Adrenal gland (tissue), 5 donors: Measurements from ENCODE around the gene SMARCC2.
"Not testable (repeated sequence)": the region's sequence is repeated elsewhere in the genome, so short reads cannot be mapped to it uniquely, and the experiment has no call there.

Experiments
- CTCF ChIP-seq, 6 experiments: fragments of 450-650 bp in 4 of 6; fragments of 200-600 bp in 2 of 6; sonication (generic) in 1 of 6; IDR thresholded peaks; 1 replicate in 5 of 6; 2 replicates in 1 of 6; pipeline versions ENCODE4 v1.5.1 to v1.8.0; 2016 to 2021; ENCODE audit warnings: antibody characterized with exemption in 6 of 6, mild to moderate bottlenecking in 2 of 6, moderate library complexity in 1 of 6
- POLR2A ChIP-seq, 2 donors: fragments of 450-650 bp; IDR thresholded peaks; one replicate each; pipeline ENCODE4 v1.6.1; 2017; ENCODE audit warnings: antibody characterized with exemption in 2 of 2, mild to moderate bottlenecking in 2 of 2, moderate library complexity in 1 of 2
- donor health status: DM: no; HTN: no; CAD: no.

- TF ChIP-seq CTCF, POLR2A (IDR thresholded peaks at IDR 0.05): not testable (repeated sequence)
These were observed 7.7 kb upstream of the SMARCC2 start for GRCh38 chr12:56196818-56197550.
